Muscle of back (tissue), 11 donors: ENCODE results near the gene CDH16. TPM values are rescaled to one million over a fixed set of nuclear protein-coding genes. Genes with fewer than 3 reads are reported as not detected.
"Not testable (repeated sequence)": the region's sequence is repeated elsewhere in the genome, so short reads cannot be mapped to it uniquely, and the experiment has no call there.

Source experiments
- DNase-seq, 3 donors: peaks; one replicate each; pipeline versions ENCODE4 v3.0.0 to v3.0.0-alpha.2; 2013
- polyA plus RNA-seq, 10 donors: library from polyadenylated mRNA; unstranded; fragments of 120-200 nt; gene quantifications; one replicate each; pipeline ENCODE4 v1.2.1, GENCODE V29; 2013; ENCODE audit not compliant: insufficient read length in 10 of 10

Gene CDH16
- polyA plus RNA-seq, 10 donors: 0.07 to 0.31 (median 0.13) TPM; not detected in 5

- no peak for DNase-seq
These were observed 8.3 kb downstream of the CDH16 start for GRCh38 chr16:66910175-66910940.

- no peak for DNase-seq
These were observed 9.7 kb downstream of the CDH16 start for GRCh38 chr16:66908762-66909559.

GRCh38 chr16:66908116-66908515 is 10.6 kb downstream of the CDH16 start:
- no peak for DNase-seq

GRCh38 chr16:66906916-66907836 is 11.5 kb downstream of the CDH16 start:
- no peak for DNase-seq

GRCh38 chr16:66905633-66906539 is 12.8 kb downstream of the CDH16 start:
- DNase-seq: no peak

- peak in 1 of 3 donors; percentile 48 for DNase-seq
These were observed 13.6 kb downstream of the CDH16 start for GRCh38 chr16:66904846-66905632.

GRCh38 chr16:66904428-66904845 is 14.2 kb downstream of the CDH16 start:
- no peak for DNase-seq

- no peak for DNase-seq
These were observed 14.9 kb downstream of the CDH16 start for GRCh38 chr16:66903544-66904427.

GRCh38 chr16:66902648-66903543 is 15.8 kb downstream of the CDH16 start:
- peak in 2 of 3 donors; percentile 23 to 50 for DNase-seq

- no peak for DNase-seq
These were observed 17.1 kb downstream of the CDH16 start for GRCh38 chr16:66901626-66902025.

- DNase-seq: peak in 1 of 3 donors; percentile 43
These were observed 17.8 kb downstream of the CDH16 start for GRCh38 chr16:66900721-66901441.

- DNase-seq: peak in 2 of 3 donors; percentile 44 to 58
These were observed 18.6 kb downstream of the CDH16 start for GRCh38 chr16:66899945-66900710.

GRCh38 chr16:66899310-66899944 is 19.3 kb downstream of the CDH16 start:
- DNase-seq: no peak

GRCh38 chr16:66898933-66899309 is 19.8 kb downstream of the CDH16 start:
- no peak for DNase-seq

- DNase-seq: no peak
These were observed 20.5 kb downstream of the CDH16 start for GRCh38 chr16:66898207-66898606.

GRCh38 chr16:66896682-66897081 is 22.0 kb downstream of the CDH16 start:
- not testable (repeated sequence) for DNase-seq
